HG03520 (cell line): ENCODE results near the gene CFDP1.

Experiments
- ATAC-seq: cut with Tn5 transposase; IDR thresholded peaks from one replicate; pipeline ENCODE4 v1.9.1; 2021; ENCODE audit warnings: mild to moderate bottlenecking, moderate library complexity; ENCODE audit not compliant: unreplicated experiment

Gene CFDP1

DNA sequence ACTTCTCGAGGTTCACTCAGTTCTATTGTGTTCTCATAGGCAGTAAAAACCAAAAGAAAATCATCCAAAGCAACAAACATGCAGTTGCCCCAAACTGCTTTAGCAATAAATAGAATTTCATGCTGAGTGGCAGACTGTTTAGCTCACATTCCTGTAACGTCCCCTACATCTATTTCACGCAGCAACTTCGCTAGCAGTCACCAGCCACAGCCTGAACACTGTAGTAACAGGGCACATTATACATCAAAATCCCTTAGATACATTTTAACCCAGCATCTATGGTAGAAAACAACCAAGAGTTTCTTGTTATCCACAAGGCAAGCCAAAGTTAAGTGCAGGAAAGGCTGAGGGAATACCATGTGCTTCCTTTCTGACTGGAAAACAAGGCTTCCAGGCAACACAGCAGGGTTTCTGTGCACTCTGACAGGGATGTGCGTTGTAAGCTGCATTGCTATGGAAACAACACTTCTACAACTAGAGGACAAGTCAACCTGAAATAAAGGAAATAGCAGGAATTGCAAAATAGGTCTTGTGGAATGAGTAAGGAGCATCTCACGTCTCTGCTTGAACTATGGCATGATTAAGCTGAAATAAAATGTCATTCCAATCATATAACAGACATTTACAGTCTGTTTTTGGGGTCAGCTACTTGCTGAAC, 55.4 kb downstream of the CFDP1 start:
- ATAC-seq: no peak

DNA sequence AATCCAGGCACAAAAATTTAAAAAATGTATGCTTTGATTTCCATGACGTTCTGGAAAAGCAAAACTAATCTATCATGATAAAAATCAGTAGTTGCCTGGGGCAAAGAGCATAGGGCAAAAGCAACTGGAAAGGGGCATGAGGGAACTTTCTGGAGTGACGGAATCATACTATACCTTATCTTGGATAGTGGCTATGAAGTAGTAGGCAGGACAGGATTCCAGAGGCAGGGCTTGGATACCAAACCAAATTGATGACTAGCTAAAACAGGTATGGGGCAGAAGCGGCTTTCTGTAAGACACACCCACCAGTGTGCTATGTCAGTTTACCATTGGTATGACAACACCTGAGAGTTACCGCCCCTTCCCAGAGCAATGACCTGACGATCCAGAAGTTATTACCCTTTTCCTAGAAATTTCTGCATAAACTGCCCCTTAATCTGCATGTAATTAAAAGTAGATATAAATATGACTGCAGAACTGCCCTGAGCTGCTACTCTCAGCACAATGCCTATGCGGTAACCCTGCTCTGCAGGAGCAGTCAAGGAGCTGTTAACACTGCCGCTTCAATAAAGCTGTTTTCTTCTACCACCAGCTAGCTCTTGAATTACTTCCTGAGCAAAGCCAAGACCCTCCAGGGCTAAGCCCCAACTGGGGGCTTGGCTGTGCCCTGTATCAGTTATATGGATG, 56.7 kb downstream of the CFDP1 start:
- no peak for ATAC-seq

DNA sequence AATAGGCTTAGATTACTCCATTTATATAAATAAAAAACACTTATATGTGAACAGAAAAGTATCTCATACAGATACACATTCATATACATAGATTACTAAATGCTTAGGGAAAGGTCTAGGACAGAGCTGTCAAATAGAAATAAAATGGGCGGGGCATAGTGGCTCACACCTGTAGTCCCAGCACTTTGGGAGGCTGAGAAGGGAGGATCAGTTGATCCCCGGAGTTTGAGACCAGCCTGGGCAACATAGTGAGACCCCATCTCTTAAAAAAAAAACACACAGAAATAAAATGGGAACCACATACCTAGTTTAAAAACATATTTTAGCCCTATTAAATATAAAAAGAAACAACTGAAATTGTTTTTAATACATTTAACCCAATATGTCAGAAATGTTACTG, 58.9 kb downstream of the CFDP1 start:
- no peak for ATAC-seq

DNA sequence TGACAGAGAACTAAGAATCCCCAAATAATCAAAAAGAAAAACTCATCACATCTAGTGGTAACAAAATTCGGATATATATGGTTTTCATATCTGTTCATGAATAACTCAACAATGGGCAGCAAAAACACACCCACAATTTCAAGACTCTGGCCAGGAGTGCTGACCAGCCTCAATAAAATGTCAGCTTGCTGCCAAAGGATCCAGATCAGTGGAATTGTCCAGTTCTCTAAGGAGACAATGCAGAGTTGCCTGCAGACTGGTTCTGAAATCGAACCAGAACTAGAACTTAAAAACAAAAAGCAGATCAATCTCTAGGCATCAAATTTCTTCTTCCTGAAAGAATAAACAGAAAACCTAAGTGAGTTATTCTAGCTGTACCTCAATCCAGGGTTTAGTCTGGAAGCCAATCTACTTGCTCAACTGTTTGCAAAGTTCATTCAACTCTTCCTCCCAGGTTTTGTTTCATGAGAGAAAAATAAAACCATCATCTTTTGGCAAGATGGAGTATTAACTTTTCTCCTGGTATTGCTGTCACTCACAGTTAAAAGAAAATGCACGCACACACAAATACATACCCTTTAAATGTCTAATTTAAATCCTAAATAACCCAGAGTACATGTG, 61.0 kb downstream of the CFDP1 start:
- no peak for ATAC-seq

DNA sequence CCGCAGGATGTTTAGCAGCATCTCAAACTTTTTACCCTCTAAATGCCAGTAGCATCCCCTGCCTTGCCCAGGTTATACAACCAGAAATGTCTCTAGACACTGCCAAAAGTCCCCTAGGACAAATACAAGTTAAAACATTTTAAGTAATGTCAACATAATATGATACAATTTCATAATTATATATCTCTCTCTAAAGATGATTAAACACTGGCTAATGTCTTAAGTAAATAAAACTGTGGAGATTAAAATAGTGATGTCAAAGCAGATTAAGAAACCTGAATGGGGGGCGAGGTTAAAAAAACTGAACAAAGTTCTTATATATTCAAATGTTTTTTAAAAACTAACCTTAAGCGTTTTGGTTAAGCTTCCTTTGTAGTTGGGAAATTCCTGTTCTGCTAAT, 62.1 kb downstream of the CFDP1 start:
- no peak for ATAC-seq

DNA sequence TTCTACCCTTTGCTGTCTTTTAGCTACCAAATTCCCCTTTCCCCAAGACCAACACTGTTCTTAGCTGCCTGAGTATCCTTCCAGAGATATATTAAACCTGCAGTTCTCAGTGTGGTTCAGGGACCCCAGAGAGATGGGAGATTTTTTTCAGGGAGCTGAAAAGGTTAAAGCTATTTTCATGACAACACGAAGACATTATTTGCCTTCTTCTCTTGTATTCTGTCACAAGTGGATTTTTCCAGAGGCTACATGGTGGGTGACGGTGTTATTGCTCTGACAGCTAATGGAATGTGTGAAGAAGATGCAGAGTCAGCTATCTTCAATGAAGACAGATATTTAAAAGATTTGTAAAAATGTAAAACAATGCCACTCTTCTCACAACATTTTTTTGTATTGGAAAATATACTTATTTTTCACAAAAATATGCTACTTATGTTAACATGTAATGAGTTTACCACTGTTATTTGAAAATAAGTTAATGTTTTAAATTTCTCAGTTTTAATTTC, 69.0 kb downstream of the CFDP1 start:
- ATAC-seq: no peak

DNA sequence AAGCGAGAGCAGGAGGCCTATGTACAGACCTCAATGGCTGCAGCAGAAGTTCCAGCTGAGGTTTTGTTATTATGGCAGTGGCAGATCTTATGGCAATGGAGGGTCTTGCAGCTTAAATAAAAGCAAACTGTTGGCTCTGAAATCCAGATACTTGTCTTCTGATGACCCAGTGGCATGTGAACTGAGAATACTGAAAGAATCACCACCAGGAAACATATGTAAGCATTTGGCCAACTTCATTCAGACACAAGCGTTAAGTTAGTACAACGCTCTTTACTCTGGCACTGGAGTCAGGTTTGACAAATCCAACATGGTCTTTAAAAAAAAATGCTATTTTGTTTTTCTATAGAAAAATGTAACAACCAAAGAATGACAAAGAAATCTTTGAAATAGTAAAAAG, 70.5 kb downstream of the CFDP1 start:
- ATAC-seq: no peak

DNA sequence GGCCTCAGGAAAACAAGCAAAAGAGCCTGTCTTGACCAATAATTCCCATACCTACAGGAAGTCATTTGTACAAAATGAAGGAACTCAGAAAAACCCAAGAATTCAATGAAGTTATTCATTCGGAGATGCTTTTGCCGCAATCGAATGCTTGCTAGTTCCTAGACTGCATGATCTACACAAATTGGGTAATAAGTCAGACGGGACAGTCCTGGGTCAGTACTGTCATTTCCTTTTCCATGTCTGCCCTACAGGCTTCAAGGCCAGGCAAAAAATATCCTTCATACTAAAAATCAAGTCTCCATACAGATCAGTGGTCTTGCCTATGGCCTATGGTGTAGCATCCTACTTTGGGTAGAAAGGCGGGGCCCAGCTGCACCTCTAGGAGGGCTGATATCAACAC, 71.4 kb downstream of the CFDP1 start:
- no peak for ATAC-seq

DNA sequence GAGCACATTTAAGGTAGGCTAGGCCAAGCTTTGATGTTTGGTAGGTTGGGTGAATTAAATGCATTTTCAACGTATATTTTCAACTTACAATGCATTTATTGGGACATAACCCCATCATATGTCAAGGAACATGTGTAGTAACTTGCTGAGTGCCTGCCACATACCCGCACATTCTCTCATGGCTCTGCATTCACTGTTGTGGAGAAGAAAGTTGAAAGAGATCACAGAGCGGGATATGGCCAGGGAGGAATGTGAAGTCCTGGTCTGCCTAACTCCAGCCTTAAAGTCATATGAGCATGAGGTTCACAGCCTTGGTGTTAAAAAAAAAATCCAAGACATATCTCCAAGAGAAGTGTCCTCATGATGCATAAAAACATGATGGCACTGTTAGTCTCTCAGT, 79.1 kb downstream of the CFDP1 start:
- no peak for ATAC-seq

DNA sequence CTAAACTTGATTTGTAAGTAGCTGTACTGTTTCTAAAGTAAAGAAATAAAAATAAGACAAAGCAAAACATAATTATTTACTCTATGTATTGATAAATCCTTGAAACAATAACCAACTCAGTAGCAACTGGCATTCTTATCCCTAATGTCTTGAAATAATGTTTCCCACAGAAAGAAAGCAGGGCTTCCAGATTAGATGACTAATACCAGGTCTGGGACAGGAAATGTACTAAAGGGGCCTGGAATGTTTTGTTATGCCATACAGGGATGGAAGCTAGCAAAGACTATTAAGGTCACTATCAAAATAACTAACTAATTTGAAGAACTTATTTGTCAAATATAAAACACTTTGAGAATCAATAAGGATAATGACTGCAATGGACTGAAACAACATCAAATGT, 82.1 kb downstream of the CFDP1 start:
- no peak for ATAC-seq

DNA sequence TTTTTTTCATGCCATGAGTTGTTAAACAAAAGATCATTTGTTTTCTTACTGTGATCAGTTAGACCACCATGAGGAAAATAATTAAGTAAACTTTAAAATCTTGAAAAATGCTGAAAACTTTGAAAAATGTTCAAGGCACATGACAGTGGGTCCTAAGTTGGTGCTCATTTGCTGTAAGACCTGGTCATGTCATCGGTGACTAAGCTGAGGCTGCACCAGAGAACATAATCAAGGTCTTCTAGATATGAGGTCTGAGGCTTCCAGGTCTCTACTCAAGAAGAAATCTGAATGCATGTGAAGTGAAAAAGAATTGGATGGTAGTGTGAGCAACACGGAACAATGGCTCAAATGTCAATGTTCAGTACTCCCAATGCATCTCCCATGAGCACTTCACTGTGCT, 87.6 kb downstream of the CFDP1 start:
- no peak for ATAC-seq

DNA sequence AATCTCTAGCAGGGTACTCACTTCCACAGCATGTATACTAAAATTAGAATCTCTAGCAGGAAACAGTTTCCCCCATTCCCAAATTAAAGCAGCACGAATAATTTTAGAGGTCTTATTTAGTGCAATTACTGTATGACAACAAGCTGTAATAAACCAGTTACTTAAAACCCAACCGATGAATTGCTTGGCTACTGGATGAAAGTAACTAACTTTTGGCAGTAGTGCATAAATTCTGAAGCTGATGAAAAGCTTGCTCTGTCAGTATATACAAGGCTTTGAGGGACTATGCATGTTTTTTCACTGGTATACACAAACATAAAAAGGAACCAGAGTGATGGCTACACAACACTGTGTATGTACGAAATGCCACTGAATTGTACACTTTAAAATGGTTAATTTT, 89.4 kb downstream of the CFDP1 start:
- no peak for ATAC-seq

DNA sequence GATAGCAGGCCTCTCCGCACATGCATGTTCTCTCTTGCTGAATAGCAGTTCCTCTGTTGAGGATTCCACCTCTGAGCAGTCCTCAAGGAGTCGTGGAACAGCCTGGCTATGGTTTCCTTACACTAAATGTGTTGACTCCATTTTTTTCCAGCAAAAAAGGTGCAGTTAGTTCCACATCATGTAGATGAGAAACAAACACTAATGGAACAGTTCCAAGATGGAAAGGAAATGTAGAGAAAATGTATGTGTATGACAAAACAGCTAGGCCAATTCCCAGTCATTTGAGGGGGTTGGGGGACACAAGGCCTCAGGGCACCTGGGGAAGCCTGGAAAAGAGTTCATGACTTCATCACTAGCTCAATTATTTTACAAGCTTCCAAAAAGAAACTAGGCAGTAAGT, 90.0 kb downstream of the CFDP1 start:
- ATAC-seq: no peak

DNA sequence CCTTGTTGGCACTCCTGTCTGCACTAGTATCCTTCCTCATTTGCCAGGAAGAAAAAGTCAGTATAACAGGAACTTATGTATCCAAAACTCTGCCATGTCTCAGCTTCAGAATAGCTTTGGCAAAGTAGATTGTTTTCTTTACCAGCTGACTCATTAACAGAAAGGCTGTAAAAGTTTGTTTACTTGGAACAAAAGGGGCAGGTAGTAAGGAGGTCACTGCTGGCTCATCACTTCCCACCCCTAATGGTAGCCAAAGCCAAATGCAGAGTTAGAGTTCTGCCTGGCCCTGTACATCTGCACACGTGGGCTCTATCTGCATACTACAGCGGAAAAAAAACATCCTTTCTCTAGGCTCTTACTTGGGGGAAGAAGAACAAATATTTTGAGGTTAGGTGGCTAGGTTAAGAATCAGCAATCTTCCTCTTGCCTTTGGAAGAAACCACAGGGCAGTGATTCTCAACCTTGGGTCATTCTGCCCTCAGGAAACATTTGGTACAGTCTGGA, 90.9 kb downstream of the CFDP1 start:
- no peak for ATAC-seq

DNA sequence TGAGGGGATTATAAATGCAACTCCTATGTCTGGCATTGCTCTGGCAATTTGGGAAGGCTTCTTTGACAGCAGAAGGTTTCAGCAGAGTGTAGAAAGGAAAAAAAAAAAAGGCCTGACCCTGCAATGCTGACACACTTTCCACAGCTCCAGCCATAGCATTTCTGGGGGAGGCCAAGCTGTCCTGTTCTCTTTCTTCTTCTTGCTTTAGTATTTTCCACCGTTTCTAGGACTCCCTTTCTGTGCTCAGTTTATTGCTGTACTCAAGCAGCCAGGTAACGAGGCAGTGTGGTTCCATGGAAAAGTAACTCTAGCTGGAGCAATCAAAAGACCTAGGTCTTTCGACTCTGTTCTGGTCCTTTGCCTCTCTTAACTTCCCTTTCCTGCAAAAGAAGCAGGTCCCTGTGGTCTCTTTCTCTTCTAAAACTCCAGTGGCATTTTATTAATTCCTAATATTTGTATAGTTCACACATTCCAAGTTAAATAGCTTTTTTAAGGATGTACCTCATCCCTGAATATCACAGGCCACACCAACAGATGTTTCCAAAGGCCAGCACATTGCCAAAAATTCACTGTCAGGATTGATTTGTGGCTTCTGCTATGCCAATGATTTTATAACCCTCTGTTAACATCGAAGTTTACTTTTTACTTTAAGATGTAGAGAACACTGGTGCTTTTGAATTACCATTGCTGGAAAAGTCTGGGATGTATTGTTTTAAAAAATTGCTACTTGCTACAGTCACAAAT, 91.6 kb downstream of the CFDP1 start:
- no peak for ATAC-seq

DNA sequence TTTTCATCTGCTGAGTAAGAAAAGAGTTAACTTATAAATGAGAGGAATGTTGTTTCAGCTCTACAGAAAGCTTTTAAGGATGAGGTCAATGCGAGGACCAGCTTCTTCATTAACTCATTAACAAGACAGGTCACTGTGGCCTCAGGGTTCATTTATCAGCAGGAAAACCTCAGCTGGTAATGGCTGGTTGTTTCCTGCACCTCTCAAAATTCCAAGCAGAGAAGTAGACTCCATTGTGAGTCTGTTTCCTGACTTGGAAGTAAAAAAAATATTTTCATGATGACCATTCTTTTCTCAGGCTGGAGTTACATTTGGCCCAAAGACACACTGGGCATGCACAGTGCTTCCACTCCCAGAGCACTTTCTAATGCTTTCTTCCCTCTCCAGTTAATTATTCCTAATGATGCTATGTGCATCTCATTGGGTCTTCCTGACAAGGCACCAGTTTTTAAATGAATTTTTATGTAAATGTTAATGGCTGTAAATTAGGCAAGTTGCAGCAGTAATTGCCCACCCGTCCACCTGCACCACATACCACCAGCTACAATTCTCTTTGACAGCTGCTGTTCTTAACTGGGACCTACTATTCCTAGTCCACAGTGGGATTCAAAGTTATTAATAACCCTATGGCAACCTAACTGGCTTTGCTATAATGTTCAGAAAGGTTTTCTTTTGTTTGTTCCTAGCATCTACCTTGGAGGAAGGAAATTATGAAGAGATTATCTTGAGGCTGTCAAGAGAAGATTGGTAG, 92.4 kb downstream of the CFDP1 start:
- no peak for ATAC-seq

DNA sequence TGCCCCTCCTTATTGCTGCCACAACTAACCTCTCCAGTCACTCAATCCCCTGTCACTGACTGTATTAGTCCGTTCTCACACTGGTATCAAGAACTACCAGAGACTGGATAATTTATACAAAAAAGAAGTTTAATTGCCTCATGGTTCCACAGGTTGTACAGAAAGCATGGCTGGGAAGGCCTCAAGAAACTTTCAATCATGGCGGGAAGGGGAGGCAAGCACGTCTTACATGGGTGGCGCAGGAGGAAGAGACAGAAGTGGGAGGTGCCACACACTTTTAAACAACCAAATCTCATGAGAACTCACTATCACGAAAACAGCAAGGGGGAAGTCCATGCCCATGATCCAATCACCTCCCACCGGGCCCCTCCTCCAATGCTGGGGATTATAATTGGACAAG, 95.9 kb downstream of the CFDP1 start:
- no peak for ATAC-seq

DNA sequence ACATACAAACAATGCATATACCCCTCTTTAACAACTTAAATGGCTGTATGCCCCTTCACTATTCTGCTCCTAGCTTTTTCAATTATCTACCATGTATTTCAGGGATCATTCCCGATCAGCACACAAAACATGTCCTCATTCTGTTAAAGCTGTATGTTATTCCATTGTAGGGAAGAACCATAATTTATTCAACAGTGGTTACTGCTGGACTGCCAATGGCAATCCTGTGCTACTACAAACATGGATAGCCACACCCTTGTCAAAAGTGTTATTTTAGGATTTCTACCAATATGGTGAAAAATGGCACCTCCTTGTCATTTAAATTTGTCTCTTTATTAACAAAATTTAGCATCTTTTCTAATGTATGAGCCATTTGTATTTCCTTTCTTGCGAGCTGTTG, 96.8 kb downstream of the CFDP1 start:
- ATAC-seq: no peak

DNA sequence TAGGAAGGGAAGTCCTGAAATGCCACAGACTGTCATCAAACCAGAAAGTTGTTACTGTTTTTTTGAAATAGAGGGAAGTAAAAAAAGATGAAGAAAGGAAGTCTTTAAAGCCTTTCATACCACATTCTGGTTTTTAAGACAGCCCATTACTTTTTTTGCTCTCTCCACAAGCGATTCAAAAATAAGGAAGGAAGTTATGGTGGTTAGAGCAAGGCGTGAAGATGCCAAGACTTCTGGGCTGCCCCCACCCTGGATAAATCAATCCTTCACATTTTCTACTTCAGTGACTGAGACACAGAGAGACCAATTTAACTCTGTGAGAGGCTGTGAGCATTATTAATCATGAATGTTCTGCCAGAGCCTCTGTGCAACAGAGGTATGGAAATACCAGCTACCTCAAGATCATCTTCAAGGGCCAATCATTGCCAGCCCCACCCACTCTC, 99.6 kb downstream of the CFDP1 start:
- no peak for ATAC-seq

DNA sequence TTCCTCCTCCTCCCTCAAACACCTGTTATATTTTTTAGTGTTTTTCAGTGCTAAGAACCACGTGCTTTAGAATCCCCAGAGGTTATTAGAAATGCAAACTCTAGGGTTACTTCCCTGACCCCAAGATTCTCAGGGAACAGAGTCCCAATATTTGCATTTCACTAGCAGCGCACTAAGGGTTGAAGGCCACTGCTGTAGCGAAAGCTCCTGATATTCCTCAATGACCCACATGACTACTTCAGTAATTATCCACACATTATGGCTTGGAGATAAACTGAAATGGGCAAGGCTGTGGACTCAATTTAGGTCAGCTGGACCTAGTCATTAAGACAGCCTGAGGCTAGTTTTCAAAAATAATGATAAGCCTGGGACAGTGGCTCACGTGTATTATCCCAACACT, 103.4 kb downstream of the CFDP1 start:
- no peak for ATAC-seq

DNA sequence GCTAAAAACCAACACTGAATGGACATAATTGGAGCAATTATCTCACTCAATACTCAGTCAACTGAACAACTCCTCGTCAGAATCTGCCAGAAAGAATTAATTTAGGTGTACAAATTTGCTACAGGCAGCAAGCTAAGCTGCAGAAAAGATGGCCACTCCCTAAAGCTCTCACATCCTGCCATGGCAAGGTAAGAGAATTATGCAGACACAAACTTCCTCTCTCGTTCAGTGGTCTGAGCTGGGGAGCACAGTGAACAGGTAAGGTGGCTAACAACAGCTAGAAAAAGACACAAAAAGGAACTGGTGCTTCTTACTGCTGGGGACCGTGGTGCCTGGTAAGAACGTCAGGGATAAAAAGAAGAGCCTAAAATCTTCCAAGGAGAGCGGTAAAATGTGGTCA, 107.0 kb downstream of the CFDP1 start:
- ATAC-seq: no peak
